ENCODE results near the gene CHST6.
A peak's percentile ranks its signal among the peaks of the same experiment; 100 is the strongest.

CHST6 gene

DNA sequence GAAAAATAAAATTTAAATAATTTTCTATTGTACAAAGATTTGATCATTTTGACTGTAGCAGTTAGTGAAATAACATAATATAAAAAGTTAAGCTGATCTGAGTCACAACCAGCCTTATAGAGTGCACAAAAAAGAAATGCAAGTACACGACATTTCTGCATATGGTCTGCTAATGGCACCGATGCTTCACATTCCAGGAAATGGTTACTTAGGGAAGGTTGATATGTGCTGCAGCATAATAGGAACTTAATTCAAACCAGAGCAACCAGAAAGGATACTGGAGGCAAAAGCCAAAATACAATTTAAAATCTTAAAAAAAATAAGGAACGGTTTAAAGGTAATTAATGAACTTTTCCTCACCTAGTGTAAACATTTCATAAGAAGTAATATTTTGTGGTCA is 51.9 kb downstream of the CHST6 start:
- Histone ChIP-seq H3K4me2 (ENCODE audit: insufficient read depth, low read length, poor library complexity, severe bottlenecking) (no peak overlapping the region), H3K23ac (ENCODE audit: low read depth, low read length, poor library complexity) (no peak overlapping the region), H2BK120ac (ENCODE audit: low read depth, low read length) (no peak overlapping the region), H3K9ac (ENCODE audit: low read depth, low read length, poor library complexity) (no peak overlapping the region), H3K27ac (replicated peaks; ENCODE audit: low read length) (no peak overlapping the region), H2BK15ac (ENCODE audit: low read length) (no peak overlapping the region), H3K27me3 (ENCODE audit: control insufficient read depth in 3 of 3, insufficient read depth in 3 of 3, low read depth in 1 of 3, low read length in 3 of 3) (no peaks in the 10 kb centered on the region), H3K4me1 (ENCODE audit: control insufficient read depth in 2 of 2, insufficient read depth in 1 of 2, low read depth in 1 of 2, low read length in 2 of 2) (no peaks in the 10 kb centered on the region), H3K4ac (ENCODE audit: low read length) (no peak overlapping the region), H3K36me3 (replicated peaks in 1 of 2; ENCODE audit: control insufficient read depth in 2 of 2, insufficient read depth in 2 of 2, low read length in 2 of 2) (peaks cover 1 to 50% of the 10 kb centered on the region in 2 donors), H3K9me3 (replicated peaks in 1 of 2; ENCODE audit: control insufficient read depth in 2 of 2, insufficient read depth in 1 of 2, low read depth in 1 of 2, low read length in 2 of 2) (peaks cover 0 to 3% of the 10 kb centered on the region in 2 donors), H2AFZ (ENCODE audit: low read length) (no peak overlapping the region), H2AK5ac (ENCODE audit: low read depth, low read length) (no peak overlapping the region), H3K79me1 (ENCODE audit: low read depth, low read length) (peaks cover 2% of the 10 kb centered on the region), H3K18ac (ENCODE audit: low read length) (no peak overlapping the region), H4K8ac (ENCODE audit: low read depth, low read length) (no peak overlapping the region), H2BK5ac (ENCODE audit: low read length) (no peak overlapping the region), H3K4me3 (ENCODE audit: low read length in 2 of 2) (no peak overlapping the region), H3K14ac (ENCODE audit: low read length) (no peak overlapping the region), H2BK12ac (ENCODE audit: low read length) (no peak overlapping the region), H4K91ac (ENCODE audit: low read depth, low read length, poor library complexity) (no peak overlapping the region)
- WGBS, 2 donors (ENCODE audit: extremely low coverage in 2 of 2, insufficient read length in 2 of 2, insufficient replicate concordance in 1 of 2): no CpG with 5 or more reads among the region's 3 CpGs
- DNase-seq (ENCODE audit: low spot score): no peak

- H3K18ac ChIP-seq (ENCODE audit: low read length): no peak overlapping the region
- peak overlapping the region; percentile 4 for H3K27ac ChIP-seq (replicated peaks; ENCODE audit: low read length)
- H3K36me3 ChIP-seq (replicated peaks in 1 of 2; ENCODE audit: control insufficient read depth in 2 of 2, insufficient read depth in 2 of 2, low read length in 2 of 2): peaks cover 0 to 19% of the 10 kb centered on the region in 2 donors
- H3K14ac ChIP-seq (ENCODE audit: low read length): no peak overlapping the region
- peak overlapping the region; percentile 100 for H2AFZ ChIP-seq (ENCODE audit: low read length)
- H2BK5ac ChIP-seq (ENCODE audit: low read length): no peak overlapping the region
- H2BK120ac ChIP-seq (ENCODE audit: low read depth, low read length): no peak overlapping the region
- no peak overlapping the region for H2BK15ac ChIP-seq (ENCODE audit: low read length)
- no peak overlapping the region for H3K4ac ChIP-seq (ENCODE audit: low read length)
- peaks cover 4% of the 10 kb centered on the region for H3K79me1 ChIP-seq (ENCODE audit: low read depth, low read length)
- DNase-seq (ENCODE audit: low spot score): no peak
- peak overlapping the region; percentile 56 for H3K4me2 ChIP-seq (ENCODE audit: insufficient read depth, low read length, poor library complexity, severe bottlenecking)
- H3K27me3 ChIP-seq (ENCODE audit: control insufficient read depth in 3 of 3, insufficient read depth in 3 of 3, low read depth in 1 of 3, low read length in 3 of 3): no peaks in the 10 kb centered on the region
- H2AK5ac ChIP-seq (ENCODE audit: low read depth, low read length): no peak overlapping the region
- H3K9ac ChIP-seq (ENCODE audit: low read depth, low read length, poor library complexity): peak overlapping the region; percentile 33
- H3K9me3 ChIP-seq (replicated peaks in 1 of 2; ENCODE audit: control insufficient read depth in 2 of 2, insufficient read depth in 1 of 2, low read depth in 1 of 2, low read length in 2 of 2): peaks cover 5 to 13% of the 10 kb centered on the region in 2 donors
- no CpG with 5 or more reads among the region's 32 CpGs for WGBS, 2 donors (ENCODE audit: extremely low coverage in 2 of 2, insufficient read length in 2 of 2, insufficient replicate concordance in 1 of 2)
- peak overlapping the region; percentile 96 to 98 for H3K4me3 ChIP-seq (ENCODE audit: low read length in 2 of 2)
- no peak overlapping the region for H4K8ac ChIP-seq (ENCODE audit: low read depth, low read length)
- no peak overlapping the region for H2BK12ac ChIP-seq (ENCODE audit: low read length)
- H3K4me1 ChIP-seq (ENCODE audit: control insufficient read depth in 2 of 2, insufficient read depth in 1 of 2, low read depth in 1 of 2, low read length in 2 of 2): no peaks in the 10 kb centered on the region
- no peak overlapping the region for H4K91ac ChIP-seq (ENCODE audit: low read depth, low read length, poor library complexity)
- no peak overlapping the region for H3K23ac ChIP-seq (ENCODE audit: low read depth, low read length, poor library complexity)
Measured at GRCh38 chr16:75433732-75434413, 61.4 kb downstream of the CHST6 start.

DNA sequence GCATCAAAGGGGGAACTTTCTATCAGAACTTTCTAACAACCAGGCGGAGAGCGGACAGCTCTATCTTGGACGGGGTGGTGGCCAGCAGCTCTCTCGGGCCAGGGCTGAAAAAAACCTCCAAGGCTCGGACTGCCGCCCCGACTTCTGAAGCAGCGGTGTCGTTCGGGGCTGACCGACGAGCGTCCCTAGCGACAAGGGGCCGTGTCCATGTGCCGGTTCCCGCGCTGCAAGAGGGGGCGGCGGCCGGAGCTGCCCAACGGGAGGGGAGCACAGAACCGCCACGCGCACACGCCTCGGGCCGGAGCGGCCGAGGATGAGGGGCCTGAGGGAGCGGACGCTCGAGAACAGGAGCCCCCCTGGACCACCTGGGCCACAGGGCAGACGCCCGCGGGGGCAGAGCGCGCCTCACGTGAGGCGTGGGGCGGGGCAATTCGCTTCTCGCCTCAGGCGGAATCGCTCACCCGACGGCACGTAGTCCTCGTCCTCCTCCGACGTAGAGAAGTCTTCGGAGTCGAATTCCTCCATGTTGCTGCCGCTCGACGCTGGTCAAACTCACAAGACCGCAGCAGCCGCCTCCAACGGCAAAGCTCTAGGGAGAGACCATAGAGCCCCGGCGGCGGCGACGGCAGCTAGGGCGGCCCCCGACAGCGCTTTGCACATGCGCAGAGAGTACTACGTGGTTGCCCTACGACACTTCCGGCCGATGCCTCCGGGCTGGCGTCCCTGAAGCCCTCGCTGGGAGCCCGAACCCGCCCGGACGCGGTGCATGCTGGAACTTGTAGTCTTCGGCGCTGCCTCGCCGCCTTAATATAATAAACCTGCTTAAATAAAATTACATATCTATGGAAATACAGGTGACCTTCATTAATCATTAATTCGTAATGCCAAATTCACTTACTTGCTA is 62.2 kb downstream of the CHST6 start, which contains the start of gene CFDP1:
Gene CFDP1, minus strand, starts transcription at position 676 of the 904 bp plus-strand sequence. Its CDS starts 151 bp downstream, at position 525.
- Histone ChIP-seq H4K8ac (ENCODE audit: low read depth, low read length) (peak within 1 kb of the TSS; percentile 24), H3K18ac (ENCODE audit: low read length) (peak within 1 kb of the TSS; percentile 97), H3K9me3 (replicated peaks in 1 of 2; ENCODE audit: control insufficient read depth in 2 of 2, insufficient read depth in 1 of 2, low read depth in 1 of 2, low read length in 2 of 2) (peaks cover 5 to 13% of the 10 kb centered on the region in 2 donors), H2BK15ac (ENCODE audit: low read length) (peak within 1 kb of the TSS; percentile 64), H4K91ac (ENCODE audit: low read depth, low read length, poor library complexity) (no peak within 1 kb of the TSS), H2BK5ac (ENCODE audit: low read length) (peak within 1 kb of the TSS; percentile 53), H3K79me1 (ENCODE audit: low read depth, low read length) (peaks cover 5% of the 10 kb centered on the region), H3K4me3 (ENCODE audit: low read length in 2 of 2) (peak within 1 kb of the TSS; percentile 96 to 98), H2AFZ (ENCODE audit: low read length) (peak within 1 kb of the TSS; percentile 100), H3K9ac (ENCODE audit: low read depth, low read length, poor library complexity) (peak within 1 kb of the TSS; percentile 80), H2BK12ac (ENCODE audit: low read length) (no peak within 1 kb of the TSS), H3K36me3 (replicated peaks in 1 of 2; ENCODE audit: control insufficient read depth in 2 of 2, insufficient read depth in 2 of 2, low read length in 2 of 2) (peaks cover 0 to 19% of the 10 kb centered on the region in 2 donors), H2BK120ac (ENCODE audit: low read depth, low read length) (no peak within 1 kb of the TSS), H2AK5ac (ENCODE audit: low read depth, low read length) (no peak within 1 kb of the TSS), H3K23ac (ENCODE audit: low read depth, low read length, poor library complexity) (peak within 1 kb of the TSS; percentile 76), H3K27ac (replicated peaks; ENCODE audit: low read length) (peak within 1 kb of the TSS; percentile 75), H3K27me3 (ENCODE audit: control insufficient read depth in 3 of 3, insufficient read depth in 3 of 3, low read depth in 1 of 3, low read length in 3 of 3) (no peaks in the 10 kb centered on the region), H3K4me1 (ENCODE audit: control insufficient read depth in 2 of 2, insufficient read depth in 1 of 2, low read depth in 1 of 2, low read length in 2 of 2) (no peaks in the 10 kb centered on the region), H3K14ac (ENCODE audit: low read length) (no peak within 1 kb of the TSS), H3K4me2 (ENCODE audit: insufficient read depth, low read length, poor library complexity, severe bottlenecking) (peak within 1 kb of the TSS; percentile 56), H3K4ac (ENCODE audit: low read length) (no peak within 1 kb of the TSS)
- no CpG with 5 or more reads among the region's 85 CpGs for WGBS, 2 donors (ENCODE audit: extremely low coverage in 2 of 2, insufficient read length in 2 of 2, insufficient replicate concordance in 1 of 2)
- DNase-seq (ENCODE audit: low spot score): peak; percentile 92

Data from neuronal stem cell (in vitro differentiated cells).